HG02870 (cell line): Measurements from ENCODE around the gene AUTS2.

Experiments used
- ATAC-seq: cut with Tn5 transposase; IDR thresholded peaks from one replicate; pipeline ENCODE4 v1.9.1; 2021; ENCODE audit warnings: mild to moderate bottlenecking, moderate library complexity; ENCODE audit not compliant: unreplicated experiment

The AUTS2 gene

DNA sequence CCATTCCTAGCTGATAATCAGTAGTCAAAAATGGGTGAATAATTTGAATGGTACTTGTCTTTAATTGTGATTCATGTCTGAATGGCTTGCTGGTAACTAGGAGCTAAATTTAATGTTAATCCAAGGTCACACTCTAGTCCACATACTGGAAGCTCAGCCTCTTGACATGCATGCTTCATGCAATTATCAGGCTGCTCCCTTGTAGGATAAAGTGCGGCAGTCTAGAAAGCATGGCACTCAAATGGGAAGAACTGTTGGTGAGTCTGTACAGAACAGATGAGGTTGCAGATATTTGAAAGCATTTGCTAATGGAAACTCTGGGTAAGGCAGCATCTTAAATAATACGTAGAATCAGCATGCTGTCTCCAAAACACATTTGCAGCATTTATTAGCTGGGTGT lies 499.4 kb downstream of the AUTS2 start:
- ATAC-seq: no peak

DNA sequence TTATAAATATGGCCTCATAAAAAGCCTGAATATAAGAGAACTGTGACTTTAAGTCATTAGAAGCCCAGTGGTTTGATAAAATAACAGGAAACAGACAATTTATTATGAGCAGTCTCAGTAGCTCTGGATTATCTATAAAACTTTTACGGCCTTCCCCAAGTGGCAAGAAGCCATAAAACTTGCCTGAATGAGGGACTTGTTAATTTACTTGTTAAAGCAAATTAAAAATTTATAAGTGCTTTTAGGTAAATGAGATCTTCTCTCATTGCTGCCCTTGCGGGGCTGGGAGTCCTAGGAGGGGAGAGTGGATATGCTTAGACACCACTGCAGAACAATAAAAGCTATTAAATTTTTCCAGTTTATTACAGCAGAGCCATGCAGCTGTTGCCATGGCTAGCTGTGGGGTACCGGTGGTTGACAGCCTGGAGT lies 499.9 kb downstream of the AUTS2 start:
- no peak for ATAC-seq

- no peak for ATAC-seq
Measured at GRCh38 chr7:70098905-70099672, 500.8 kb downstream of the AUTS2 start.

DNA sequence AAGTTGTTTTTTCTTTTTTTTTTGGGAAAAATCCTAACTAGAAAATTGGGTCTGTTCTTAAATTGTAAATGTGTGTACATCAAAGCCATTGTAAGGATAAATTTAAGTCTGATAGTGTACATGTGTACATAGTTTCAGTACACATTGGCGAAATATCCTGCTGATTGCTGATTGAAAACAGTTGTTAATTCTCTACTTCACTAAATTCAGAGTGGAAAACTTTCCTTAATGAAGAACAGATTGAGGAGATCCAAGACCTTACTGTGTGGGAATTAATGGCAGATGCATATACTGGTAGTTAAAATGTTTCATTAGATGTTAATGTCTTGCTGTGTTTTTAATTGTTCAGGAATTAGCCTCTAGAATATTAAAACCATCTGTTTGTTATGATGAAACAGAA lies 506.0 kb downstream of the AUTS2 start:
- no peak for ATAC-seq

GRCh38 chr7:70113078-70113477 lies 514.8 kb downstream of the AUTS2 start:
- no peak for ATAC-seq

DNA sequence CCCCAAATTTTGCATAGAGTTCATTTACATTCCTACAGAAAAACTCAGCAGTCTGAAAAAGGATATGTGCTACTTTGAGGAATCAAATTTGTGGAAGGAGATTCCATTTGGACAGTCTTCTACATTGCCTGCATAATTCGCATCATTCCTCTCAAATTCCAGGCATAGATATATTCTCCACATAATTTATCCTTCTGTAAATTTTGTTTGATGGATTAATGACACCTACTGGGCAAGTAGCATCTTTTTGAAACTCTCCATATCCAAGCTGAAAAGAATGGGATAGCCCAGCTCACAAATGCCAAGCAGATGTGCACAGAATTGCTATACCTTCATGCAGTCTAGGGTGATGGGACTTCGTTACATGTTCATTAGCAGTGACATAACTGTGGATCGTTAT lies 515.3 kb downstream of the AUTS2 start:
- ATAC-seq: no peak

DNA sequence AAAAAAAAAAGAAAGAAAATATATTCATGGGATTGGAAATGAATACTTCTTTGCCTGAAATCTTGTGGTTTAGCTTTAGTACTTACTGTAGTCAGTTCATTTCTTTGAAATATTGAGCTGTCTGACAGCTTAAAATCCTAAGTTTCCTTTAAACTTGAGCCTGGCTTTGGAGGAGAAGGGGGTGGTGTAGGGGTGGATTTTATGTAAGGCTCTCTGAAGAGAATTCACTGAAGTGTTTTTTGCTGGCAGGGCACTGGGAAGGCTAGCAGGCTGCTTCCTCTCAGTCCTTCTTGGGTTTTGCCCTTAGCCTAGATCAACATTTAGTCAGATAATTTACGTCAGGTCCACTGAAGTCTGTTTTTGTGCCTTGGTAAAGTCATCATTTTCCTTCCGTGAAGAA lies 516.5 kb downstream of the AUTS2 start:
- no peak for ATAC-seq

DNA sequence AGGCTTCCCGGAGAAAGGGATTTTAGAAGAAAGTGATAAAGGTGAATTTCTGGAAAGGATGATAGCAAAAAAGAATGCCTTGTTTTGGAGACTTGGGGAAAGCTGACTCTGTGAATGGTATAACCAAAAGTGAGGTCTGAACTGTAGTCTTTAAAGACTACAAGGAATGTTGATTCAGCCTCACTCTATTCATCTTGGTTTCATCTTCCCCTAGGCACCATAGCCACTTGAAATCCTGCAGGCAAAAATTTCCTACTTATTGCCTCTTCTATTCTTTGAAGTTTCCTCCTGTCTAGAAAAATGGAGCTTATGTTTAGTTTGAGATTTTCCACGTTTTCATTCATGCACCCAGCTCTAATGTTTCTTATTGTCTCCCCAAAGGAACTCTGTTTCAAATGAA lies 518.0 kb downstream of the AUTS2 start:
- no peak for ATAC-seq

- ATAC-seq: no peak
Measured at GRCh38 chr7:70116867-70117266, 518.6 kb downstream of the AUTS2 start.

GRCh38 chr7:70120851-70121250 lies 522.6 kb downstream of the AUTS2 start:
- ATAC-seq: no peak

GRCh38 chr7:70131817-70132216 lies 533.5 kb downstream of the AUTS2 start:
- ATAC-seq: no peak

DNA sequence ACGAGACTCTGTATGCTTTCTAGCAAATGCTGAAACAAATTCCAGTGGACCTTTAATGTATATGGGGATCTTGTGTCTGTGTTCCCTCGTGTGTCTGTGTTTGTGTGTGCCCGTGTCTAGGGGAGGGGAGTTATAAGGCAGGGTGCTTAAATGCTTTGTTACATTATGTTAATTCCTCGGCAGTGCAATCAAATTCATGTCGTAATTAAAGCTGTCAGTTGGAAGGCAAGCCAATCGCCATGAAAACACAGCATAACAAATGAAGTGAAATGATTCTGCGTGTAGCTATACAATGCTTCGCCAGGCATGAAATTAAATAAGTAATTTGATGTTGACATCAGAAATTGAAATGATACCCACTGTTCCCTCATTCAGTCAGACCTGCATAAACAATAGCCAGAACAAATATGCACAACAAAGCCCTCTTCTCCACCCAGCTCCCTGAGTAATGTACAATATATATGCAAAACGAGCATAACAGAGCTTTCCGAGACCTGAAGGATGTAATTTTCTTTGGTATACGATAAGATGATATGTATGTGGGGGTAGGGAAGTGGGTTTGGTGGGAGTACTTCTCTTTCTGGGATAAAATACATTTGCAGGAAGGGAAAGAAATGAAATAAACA lies 534.1 kb downstream of the AUTS2 start:
- no peak for ATAC-seq

GRCh38 chr7:70132852-70133690 lies 534.8 kb downstream of the AUTS2 start:
- ATAC-seq: no peak

DNA sequence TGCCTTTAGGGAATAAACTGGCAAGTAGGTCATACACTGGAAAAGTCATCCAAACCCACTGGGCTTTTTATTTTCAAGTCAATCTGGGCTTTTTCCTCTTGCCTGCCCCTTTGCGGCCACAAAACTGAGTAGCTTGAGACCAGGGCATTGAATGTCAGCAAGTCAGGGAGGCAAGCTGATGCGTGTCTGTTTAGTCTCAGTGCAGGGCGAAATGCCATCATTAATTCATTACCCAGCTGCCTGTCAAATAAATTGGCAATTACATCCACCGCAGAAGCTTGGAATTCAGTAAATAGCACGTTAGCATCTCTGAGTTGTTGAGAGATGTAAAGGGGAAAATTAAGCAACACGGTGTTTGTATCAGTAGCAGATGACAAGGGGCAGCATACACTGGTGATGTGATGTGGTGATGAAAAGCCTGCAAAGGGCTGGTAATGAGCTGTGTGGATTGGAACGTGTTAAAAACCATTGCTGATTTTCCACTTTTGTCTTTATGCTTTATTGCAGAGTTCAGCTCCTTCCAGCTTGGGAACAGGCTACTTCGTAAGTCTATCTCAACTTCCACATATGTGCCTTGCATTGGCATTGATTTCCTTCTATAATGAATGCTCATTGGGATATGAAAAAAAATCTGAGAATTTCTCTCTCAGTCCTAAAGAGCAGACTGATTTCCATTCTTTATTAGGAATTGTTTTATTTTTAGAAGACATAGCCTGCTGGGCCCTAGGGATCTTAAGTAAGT lies 535.9 kb downstream of the AUTS2 start:
- no peak for ATAC-seq

- no peak for ATAC-seq
Measured at GRCh38 chr7:70135656-70136055, 537.4 kb downstream of the AUTS2 start.

DNA sequence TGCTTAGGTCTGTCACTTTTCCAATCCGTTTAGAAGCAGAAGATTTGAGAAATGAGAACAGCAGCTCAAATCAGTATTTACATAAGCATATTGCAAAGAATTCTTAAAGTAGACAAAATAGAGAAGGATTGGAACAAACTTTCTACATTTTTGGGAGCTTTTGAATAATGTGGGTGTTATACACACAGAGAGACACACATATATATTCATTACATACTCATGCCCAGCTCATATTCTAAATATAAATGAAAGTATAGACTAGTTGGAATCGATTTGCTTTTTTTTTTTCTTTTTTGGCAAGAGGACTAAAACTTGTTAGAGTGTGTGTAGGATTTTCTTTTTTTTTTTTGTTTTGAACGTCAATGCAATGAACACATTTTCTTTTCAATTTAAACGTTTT lies 538.9 kb downstream of the AUTS2 start:
- ATAC-seq: no peak

DNA sequence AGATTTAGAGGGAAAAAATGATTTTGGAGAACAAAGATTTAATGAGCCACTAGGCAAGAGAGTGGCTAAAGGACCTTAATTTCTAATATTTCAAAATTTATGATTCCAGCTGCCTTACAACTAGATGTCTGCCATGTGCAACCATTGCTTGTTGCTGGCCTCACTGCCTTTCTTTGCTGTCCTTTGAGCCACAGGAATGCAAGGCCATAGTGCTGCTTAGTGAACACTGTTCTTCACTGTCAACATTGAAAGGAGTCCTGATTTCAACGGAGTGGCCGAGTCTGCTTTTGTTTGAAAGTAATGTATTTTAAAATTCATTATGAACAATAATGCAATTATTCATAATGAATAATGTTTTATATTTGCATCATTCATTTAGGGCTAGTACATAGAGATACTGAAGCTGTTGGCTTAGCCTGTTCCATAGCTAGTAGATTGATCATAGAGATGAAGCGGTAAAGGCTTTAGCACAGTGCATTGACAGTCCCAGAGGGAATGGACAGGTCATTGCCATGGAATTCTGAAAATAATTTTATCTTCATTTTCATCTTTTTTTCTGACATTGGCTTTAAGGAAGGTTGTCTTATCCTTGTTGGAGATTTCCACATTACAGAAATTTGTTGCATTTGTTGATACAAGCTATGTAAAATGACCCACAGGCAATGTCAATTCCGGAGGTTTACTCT lies 544.1 kb downstream of the AUTS2 start:
- no peak for ATAC-seq

- ATAC-seq: no peak
Measured at GRCh38 chr7:70143075-70144044, 545.1 kb downstream of the AUTS2 start.

GRCh38 chr7:70148997-70149396 lies 550.7 kb downstream of the AUTS2 start:
- ATAC-seq: no peak
